A673 (cell line): ENCODE results near the gene RAB25. TPM values are rescaled to one million over a fixed set of nuclear protein-coding genes. Genes with fewer than 3 reads are reported as not detected.
"Not testable (repeated sequence)": the region's sequence is repeated elsewhere in the genome, so short reads cannot be mapped to it uniquely, and the experiment has no call there.

ENCODE experiments used
- BruUV-seq: library from RNA; stranded (reverse); fragments of 400-500 nt; replicated peaks from 2 replicates; lab custom pipeline; 2021; lab: Mats Ljungman, UMichigan
- CTCF ChIA-PET: fragments of 300-600 bp; sonication (Branson Sonifier 250); formaldehyde crosslinking; loops from one replicate; lab custom pipeline; 2022; ENCODE audit warnings: antibody characterized with exemption; lab: Charles Lee
- POLR2A ChIA-PET: fragments of 300-600 bp; sonication (Branson Sonifier 250); formaldehyde crosslinking; loops from one replicate; lab custom pipeline; 2022; ENCODE audit warnings: antibody characterized with exemption; ENCODE audit not compliant: low non-redundant PET; lab: Charles Lee
- DNase-seq: peaks from one replicate; pipeline ENCODE4 v3.0.0-alpha.2; 2015; ENCODE audit warnings: low spot score
- H3K27ac ChIP-seq: fragments of 200-600 bp; sonication (generic); 2 replicates; pipeline ENCODE4 v1.5.1; 2016; ENCODE audit warnings: mixed run types, low read depth, mild to moderate bottlenecking, mixed read lengths, antibody characterized with exemption, low read length; ENCODE audit not compliant: poor library complexity, severe bottlenecking
- H3K27me3 ChIP-seq: fragments of 200-600 bp; sonication (generic); replicated peaks from 2 replicates; pipeline ENCODE4 v1.6.1; 2017; ENCODE audit warnings: mixed run types, low read depth, mild to moderate bottlenecking, mixed read lengths, antibody characterized with exemption, low read length; ENCODE audit not compliant: insufficient read depth, poor library complexity
- H3K36me3 ChIP-seq: fragments of 200-600 bp; sonication (generic); 2 replicates; pipeline ENCODE4 v1.6.1; 2016; ENCODE audit warnings: mixed run types, mild to moderate bottlenecking, mixed read lengths, antibody characterized with exemption, low read length; ENCODE audit not compliant: insufficient read depth, poor library complexity, severe bottlenecking
- H3K4me1 ChIP-seq: fragments of 200-600 bp; sonication (generic); 2 replicates; pipeline ENCODE4 v1.6.1; 2017; ENCODE audit warnings: mixed run types, mild to moderate bottlenecking, mixed read lengths, antibody characterized with exemption, low read length; ENCODE audit not compliant: insufficient read depth, poor library complexity, severe bottlenecking
- H3K4me3 ChIP-seq: fragments of 200-600 bp; sonication (generic); 2 replicates; pipeline ENCODE4 v1.5.1; 2016; ENCODE audit warnings: low read depth, mixed run types, mild to moderate bottlenecking, mixed read lengths, low read length; ENCODE audit not compliant: poor library complexity, severe bottlenecking
- H3K9me3 ChIP-seq: fragments of 200-600 bp; sonication (generic); 2 replicates; pipeline ENCODE4 v1.6.1; 2016; ENCODE audit warnings: mixed run types, low read depth, mild to moderate bottlenecking, mixed read lengths, antibody characterized with exemption, low read length; ENCODE audit not compliant: poor library complexity, severe bottlenecking
- EZH2 ChIP-seq: fragments of 200-600 bp; sonication (generic); IDR thresholded peaks from 2 replicates; pipeline ENCODE4 v1.6.1; 2017; ENCODE audit warnings: borderline replicate concordance, low read depth, mild to moderate bottlenecking, mixed read lengths, antibody characterized with exemption, low read length; ENCODE audit not compliant: poor library complexity, severe bottlenecking
- intact Hi-C: fragments of 100-400 bp; cut with micrococcal nuclease; formaldehyde crosslinking; loops from one replicate; pipeline ENCODE4 v1.10.0; 2022; ENCODE audit not compliant: unreplicated experiment
- total RNA-seq: library from RNA; stranded (reverse); gene quantifications from 2 replicates; pipeline ENCODE4 v1.2.3, GENCODE V29; 2021
- TF ChIP-seq, protein P1 (sequence below): fragments of 300-800, 200-600 bp; sonication (generic); conservative IDR thresholded peaks from 2 replicates; pipeline ENCODE4 v1.5.1; 2017; ENCODE audit warnings: low read depth, mild to moderate bottlenecking, antibody characterized with exemption, low read length, moderate library complexity, mixed read lengths

RAB25 gene
- total RNA-seq, 1 experiment from 2014 or later = 0.47 TPM

- H3K4me3 ChIP-seq = peak overlapping the region; percentile 86
- BruUV-seq = TSS peak; percentile 28
- CTCF ChIA-PET = interaction anchor here (0.5 to 0.6 kb wide), 2 partner anchors 19 to 175 kb away, joined by 3 to 5 read pairs; no protein-coding TSS in a partner anchor
- H3K4me1 ChIP-seq = peaks cover 42% of the 10 kb centered on the region
- POLR2A ChIA-PET = interaction anchor here (0.5 kb wide), 1 partner anchor 18 kb away, joined by 10 read pairs; no protein-coding TSS in a partner anchor
- H3K27ac ChIP-seq = peak overlapping the region; percentile 74
- H3K9me3 ChIP-seq = no peaks in the 10 kb centered on the region
- intact Hi-C loops = no loop called here
- TF ChIP-seq EZH2 = no peak
- TF ChIP-seq, protein P1, sequence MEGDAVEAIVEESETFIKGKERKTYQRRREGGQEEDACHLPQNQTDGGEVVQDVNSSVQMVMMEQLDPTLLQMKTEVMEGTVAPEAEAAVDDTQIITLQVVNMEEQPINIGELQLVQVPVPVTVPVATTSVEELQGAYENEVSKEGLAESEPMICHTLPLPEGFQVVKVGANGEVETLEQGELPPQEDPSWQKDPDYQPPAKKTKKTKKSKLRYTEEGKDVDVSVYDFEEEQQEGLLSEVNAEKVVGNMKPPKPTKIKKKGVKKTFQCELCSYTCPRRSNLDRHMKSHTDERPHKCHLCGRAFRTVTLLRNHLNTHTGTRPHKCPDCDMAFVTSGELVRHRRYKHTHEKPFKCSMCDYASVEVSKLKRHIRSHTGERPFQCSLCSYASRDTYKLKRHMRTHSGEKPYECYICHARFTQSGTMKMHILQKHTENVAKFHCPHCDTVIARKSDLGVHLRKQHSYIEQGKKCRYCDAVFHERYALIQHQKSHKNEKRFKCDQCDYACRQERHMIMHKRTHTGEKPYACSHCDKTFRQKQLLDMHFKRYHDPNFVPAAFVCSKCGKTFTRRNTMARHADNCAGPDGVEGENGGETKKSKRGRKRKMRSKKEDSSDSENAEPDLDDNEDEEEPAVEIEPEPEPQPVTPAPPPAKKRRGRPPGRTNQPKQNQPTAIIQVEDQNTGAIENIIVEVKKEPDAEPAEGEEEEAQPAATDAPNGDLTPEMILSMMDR = no peak
- no peaks in the 10 kb centered on the region for H3K36me3 ChIP-seq
- H3K27me3 ChIP-seq = no peaks in the 10 kb centered on the region
- DNase-seq = no peak
Observed at GRCh38 chr1:156114919-156115513, 54.1 kb downstream of the RAB25 start.

DNA sequence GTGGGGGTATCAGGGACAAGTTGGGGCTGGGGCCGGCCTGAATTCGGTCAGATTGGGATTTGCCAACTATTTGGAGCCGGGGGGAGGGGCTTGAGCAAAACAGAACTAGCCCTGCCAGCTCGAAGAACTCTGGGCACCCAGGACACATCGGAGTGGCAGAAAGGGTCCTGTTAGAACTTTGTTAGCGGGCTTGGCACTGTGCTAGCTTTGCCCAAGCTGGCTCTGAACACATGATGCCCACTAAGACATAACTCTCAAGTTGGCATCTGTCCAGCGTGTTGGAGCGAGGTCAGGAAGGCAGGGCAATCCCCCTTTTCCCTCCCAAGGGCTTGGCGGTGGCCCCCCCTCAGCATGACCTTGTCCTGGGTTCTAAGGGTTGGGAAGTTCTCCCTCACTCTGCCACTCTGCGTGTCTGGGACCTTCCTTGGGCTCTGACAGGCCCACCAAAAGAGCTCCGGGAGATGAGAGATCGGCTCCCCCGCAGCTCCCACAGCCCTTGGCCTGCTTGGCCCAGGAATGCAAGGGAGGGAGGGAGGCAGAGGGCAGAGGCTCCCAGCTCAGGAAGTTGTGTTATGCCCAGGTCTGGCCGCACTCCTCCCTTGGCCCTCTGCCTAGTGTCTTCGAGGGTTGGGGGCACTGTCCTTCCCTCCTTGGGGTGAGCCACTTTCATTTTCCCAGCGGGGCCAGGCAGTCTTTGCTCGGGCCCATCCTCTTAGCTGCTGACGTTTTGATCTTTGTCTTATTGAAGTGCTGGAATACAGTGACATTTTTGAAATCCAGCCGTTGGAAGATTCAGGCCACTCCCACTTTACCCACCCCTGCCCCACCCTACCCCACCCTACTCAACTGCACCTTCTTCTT, 54.8 kb downstream of the RAB25 start:
- Histone ChIP-seq H3K27ac (peak overlapping the region; percentile 74), H3K4me3 (peak overlapping the region; percentile 86), H3K4me1 (peaks cover 49% of the 10 kb centered on the region), H3K36me3 (no peaks in the 10 kb centered on the region), H3K27me3 (no peaks in the 10 kb centered on the region), H3K9me3 (no peaks in the 10 kb centered on the region)
- TF ChIP-seq, protein P1 = no peak
- no peak for TF ChIP-seq EZH2
- intact Hi-C loops = no loop called here
- BruUV-seq = no TSS peak
- POLR2A ChIA-PET = no interaction called here
- CTCF ChIA-PET = interaction anchor here (0.5 to 1.2 kb wide), 2 partner anchors 14 to 176 kb away, joined by 4 to 5 read pairs; no protein-coding TSS in a partner anchor
- DNase-seq = peak; percentile 52

DNA sequence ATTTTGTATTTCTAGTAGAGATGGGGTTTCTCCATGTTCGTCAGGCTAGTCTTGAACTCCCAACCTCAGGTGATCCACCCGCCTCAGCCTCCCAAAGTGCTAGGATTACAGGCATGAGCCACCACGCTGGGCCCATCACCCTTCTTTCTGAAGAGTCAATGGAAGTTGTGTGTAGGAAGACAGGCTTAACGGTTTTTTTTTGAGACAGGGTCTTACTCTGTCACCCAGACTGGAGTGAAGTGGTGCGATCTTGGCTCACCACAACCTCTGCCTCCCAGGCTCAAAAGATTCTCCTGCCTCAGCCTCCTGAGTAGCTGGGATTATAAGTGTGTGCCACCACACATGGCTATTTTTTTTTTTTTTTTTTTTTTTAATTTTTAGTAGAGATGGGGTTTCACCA, 55.8 kb downstream of the RAB25 start:
- BruUV-seq, intact Hi-C loops, DNase-seq, H3K27me3 ChIP-seq, POLR2A ChIA-PET, H3K36me3 ChIP-seq, H3K9me3 ChIP-seq: not testable (repeated sequence)
- peak overlapping the region; percentile 64 for H3K27ac ChIP-seq
- peak overlapping the region; percentile 86 for H3K4me3 ChIP-seq
- peaks cover 53% of the 10 kb centered on the region for H3K4me1 ChIP-seq
- CTCF ChIA-PET = interaction anchor here (0.7 to 1.2 kb wide), 2 partner anchors 13 to 22 kb away, joined by 4 to 9 read pairs; no protein-coding TSS in a partner anchor
